ENCODE results near the gene GHRHR. TPM values are rescaled to one million over a fixed set of nuclear protein-coding genes. Genes with fewer than 3 reads are reported as not detected.

The GHRHR gene
- total and polyA plus RNA-seq, 4 experiments from 2014 or later: not detected

DNA sequence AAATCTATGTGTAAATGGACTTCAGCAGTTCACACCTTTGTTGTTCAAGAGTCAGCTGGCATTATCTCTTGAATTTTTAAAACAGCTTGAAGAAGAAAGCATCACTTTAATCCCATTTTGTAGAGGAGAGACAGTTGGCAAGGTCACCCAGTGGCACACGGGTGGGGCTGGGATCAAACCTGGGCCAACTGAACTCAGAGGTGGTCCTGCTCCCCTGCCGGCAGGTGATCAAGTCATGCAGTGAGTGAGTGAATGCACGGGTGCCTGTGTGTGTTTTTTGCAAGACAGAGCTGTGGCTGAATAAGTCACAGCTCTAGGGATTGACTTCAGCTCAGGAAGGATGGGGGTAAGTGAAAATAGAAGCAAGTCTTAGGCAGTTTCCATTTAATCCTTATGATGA lies 9.5 kb downstream of the GHRHR start:
- H3K36me3 Mint-ChIP-seq: no peaks in the 10 kb centered on the region
- intact Hi-C loops (cut with micrococcal nuclease): no loop called here

DNA sequence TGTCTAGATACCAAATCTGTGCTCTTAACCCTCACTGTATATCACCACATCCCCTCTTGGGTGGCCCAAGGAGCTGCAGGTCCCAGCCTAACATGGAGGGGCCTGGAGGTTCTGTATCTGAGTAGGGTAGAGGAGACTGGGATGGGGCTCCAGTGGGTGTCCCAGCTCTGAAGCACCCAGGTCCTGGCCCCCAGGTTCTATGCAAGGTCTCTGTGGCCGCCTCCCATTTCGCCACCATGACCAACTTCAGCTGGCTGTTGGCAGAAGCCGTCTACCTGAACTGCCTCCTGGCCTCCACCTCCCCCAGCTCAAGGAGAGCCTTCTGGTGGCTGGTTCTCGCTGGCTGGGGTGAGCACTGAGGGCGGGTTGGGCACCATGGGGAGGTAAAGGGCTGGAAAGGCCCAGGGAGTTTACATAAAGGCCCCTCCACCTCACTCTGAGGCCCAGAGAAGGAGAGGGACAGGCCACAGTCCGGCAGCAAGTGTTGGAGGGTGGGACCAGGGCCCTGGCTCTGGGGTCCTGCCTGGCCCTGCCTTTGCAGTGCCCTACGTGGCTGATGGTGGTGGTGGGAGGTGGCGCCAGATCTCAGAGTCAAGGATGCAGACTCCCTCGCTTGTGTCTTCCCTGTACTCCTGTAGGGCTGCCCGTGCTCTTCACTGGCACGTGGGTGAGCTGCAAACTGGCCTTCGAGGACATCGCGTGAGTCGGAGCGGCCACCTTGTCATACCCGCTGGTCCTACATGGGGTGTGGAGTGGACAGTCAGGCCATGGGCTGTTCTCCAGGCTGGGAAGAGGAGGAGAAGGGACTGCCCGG lies 10.2 kb downstream of the GHRHR start:
- DNase-seq: no peak
- Mint-ChIP-seq H3K36me3 (no peaks in the 10 kb centered on the region), H3K4me1 (peaks cover 0 to 2% (median 0%) of the 10 kb centered on the region in 4 donors), H3K9me3 (no peaks in the 10 kb centered on the region), H3K27me3 (peaks cover 20 to 27% of the 10 kb centered on the region in 2 donors), H3K4me3 (no peak overlapping the region), H3K27ac (peak overlapping the region in 1 of 7 donors; percentile 50)
- ChIA-PET CTCF (ENCODE audit: partially characterized antibody) (interaction anchor here (9.1 kb wide), 1 partner anchor 9 kb away, joined by 83 read pairs; no protein-coding TSS in a partner anchor), POLR2A (ENCODE audit: partially characterized antibody) (no interaction called here)
- intact Hi-C loops (cut with micrococcal nuclease): no loop called here
- H3K27me3 ChIP-seq (ENCODE audit: insufficient read depth, low read length): no peaks in the 10 kb centered on the region
- H3K4me3 ChIP-seq (ENCODE audit: low read length in 2 of 2): no peak overlapping the region
- no peaks in the 10 kb centered on the region for H3K9me3 ChIP-seq (ENCODE audit: control insufficient read depth in 1 of 2, low read length in 2 of 2)
- no peaks in the 10 kb centered on the region for H3K36me3 ChIP-seq (ENCODE audit: insufficient read depth, low read length)
- no peaks in the 10 kb centered on the region for H3K4me1 ChIP-seq (ENCODE audit: insufficient read depth, low read length)
- no peak overlapping the region for H3K27ac ChIP-seq (ENCODE audit: low read depth, low read length)

More for the DNA sequence above, 9.5 kb downstream of the GHRHR start:
- Mint-ChIP-seq H3K4me1 (peaks cover 0 to 2% (median 0%) of the 10 kb centered on the region in 4 donors), H3K9me3 (no peaks in the 10 kb centered on the region), H3K27me3 (peaks cover 20 to 25% of the 10 kb centered on the region in 2 donors), H3K27ac (peak overlapping the region in 1 of 7 donors; percentile 50), H3K4me3 (no peak overlapping the region)
- H3K27me3 ChIP-seq (ENCODE audit: insufficient read depth, low read length): no peaks in the 10 kb centered on the region
- H3K27ac ChIP-seq (ENCODE audit: low read depth, low read length): no peak overlapping the region
- ChIA-PET POLR2A (ENCODE audit: partially characterized antibody) (no interaction called here), CTCF (ENCODE audit: partially characterized antibody) (interaction anchor here (9.1 kb wide), 1 partner anchor 10 kb away, joined by 83 read pairs; no protein-coding TSS in a partner anchor)
- no peaks in the 10 kb centered on the region for H3K9me3 ChIP-seq (ENCODE audit: control insufficient read depth in 1 of 2, low read length in 2 of 2)
- H3K36me3 ChIP-seq (ENCODE audit: insufficient read depth, low read length): no peaks in the 10 kb centered on the region
- no peaks in the 10 kb centered on the region for H3K4me1 ChIP-seq (ENCODE audit: insufficient read depth, low read length)
- no peak for DNase-seq
- H3K4me3 ChIP-seq (ENCODE audit: low read length in 2 of 2): no peak overlapping the region

DNA sequence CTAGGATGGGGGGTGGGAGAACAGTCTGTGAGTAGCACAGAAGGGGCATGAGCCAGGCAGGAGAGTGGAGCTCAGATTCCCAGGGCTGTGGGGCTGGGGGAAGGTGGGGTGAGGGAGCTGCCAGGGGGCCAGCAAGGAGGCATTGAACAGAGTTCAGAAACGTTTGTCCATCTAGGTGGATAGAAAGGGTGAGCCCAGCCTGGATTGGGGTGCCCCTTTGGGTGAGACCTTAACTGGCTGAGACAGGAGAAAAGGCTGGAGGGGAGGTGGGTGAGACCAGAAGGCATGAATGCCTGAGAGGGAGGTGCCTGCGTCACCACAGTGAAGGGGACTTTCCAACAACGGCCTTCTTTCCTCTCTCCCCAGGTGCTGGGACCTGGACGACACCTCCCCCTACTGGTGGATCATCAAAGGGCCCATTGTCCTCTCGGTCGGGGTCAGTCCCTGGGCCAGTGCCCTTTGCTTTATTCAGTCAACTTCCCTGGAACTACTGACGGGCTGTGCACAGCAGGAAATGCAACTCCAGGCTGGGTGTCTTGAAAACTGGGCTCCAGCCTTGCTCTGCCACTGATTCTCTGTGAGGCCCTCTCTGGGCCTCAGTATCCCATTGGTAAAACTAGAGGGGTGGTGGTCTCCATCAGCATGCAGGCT lies 11.0 kb downstream of the GHRHR start:
- H3K27ac ChIP-seq (ENCODE audit: low read depth, low read length): no peak overlapping the region
- peaks cover 20 to 27% of the 10 kb centered on the region in 2 donors for H3K27me3 Mint-ChIP-seq
- intact Hi-C loops (cut with micrococcal nuclease): no loop called here

DNA sequence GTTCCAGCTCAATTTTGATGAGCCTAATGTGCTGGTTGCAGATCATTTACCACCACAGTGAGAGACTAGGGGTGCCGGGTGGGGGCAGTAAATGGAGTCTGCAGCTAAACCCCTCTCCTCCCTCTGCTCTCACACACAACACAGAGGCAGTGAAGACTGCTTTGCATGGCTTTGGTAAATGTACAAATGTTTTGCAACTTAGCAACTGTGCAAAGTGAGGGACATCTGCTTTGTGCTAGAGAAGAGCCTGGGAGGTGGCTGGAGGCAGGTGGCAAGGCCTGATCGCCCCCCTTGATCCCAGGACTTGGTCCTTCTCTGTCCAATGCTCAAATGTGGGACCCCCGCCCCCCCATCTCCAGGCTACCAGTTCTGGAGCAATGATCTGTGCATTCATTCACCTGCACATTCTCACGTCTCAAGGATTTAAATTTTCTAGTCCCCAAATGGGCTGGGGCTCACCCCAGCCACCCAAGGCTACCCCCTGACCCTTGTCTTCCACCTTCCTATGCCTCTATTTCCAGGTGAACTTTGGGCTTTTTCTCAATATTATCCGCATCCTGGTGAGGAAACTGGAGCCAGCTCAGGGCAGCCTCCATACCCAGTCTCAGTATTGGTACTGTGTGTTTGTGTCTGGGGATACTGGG lies 11.6 kb downstream of the GHRHR start:
- Histone ChIP-seq H3K9me3 (ENCODE audit: control insufficient read depth in 1 of 2, low read length in 2 of 2) (no peaks in the 10 kb centered on the region), H3K4me1 (ENCODE audit: insufficient read depth, low read length) (no peaks in the 10 kb centered on the region), H3K27me3 (ENCODE audit: insufficient read depth, low read length) (no peaks in the 10 kb centered on the region), H3K4me3 (ENCODE audit: low read length in 2 of 2) (no peak overlapping the region), H3K36me3 (ENCODE audit: insufficient read depth, low read length) (no peaks in the 10 kb centered on the region), H3K27ac (ENCODE audit: low read depth, low read length) (no peak overlapping the region)
- Mint-ChIP-seq H3K9me3 (no peaks in the 10 kb centered on the region), H3K27ac (no peak overlapping the region), H3K27me3 (peaks cover 23 to 30% of the 10 kb centered on the region in 2 donors), H3K4me1 (peaks cover 0 to 2% (median 0%) of the 10 kb centered on the region in 4 donors), H3K36me3 (no peaks in the 10 kb centered on the region), H3K4me3 (no peak overlapping the region)
- CTCF ChIA-PET (ENCODE audit: partially characterized antibody): interaction anchor here (9.1 kb wide), 1 partner anchor 8 kb away, joined by 83 read pairs; no protein-coding TSS in a partner anchor
- POLR2A ChIA-PET (ENCODE audit: partially characterized antibody): no interaction called here
- intact Hi-C loops (cut with micrococcal nuclease): no loop called here
- DNase-seq: no peak

More for the DNA sequence above, 11.0 kb downstream of the GHRHR start:
- Mint-ChIP-seq H3K4me1 (peaks cover 0 to 2% (median 0%) of the 10 kb centered on the region in 4 donors), H3K4me3 (no peak overlapping the region), H3K36me3 (no peaks in the 10 kb centered on the region), H3K9me3 (no peaks in the 10 kb centered on the region), H3K27ac (no peak overlapping the region)
- Histone ChIP-seq H3K36me3 (ENCODE audit: insufficient read depth, low read length) (no peaks in the 10 kb centered on the region), H3K4me1 (ENCODE audit: insufficient read depth, low read length) (no peaks in the 10 kb centered on the region), H3K27me3 (ENCODE audit: insufficient read depth, low read length) (no peaks in the 10 kb centered on the region), H3K9me3 (ENCODE audit: control insufficient read depth in 1 of 2, low read length in 2 of 2) (no peaks in the 10 kb centered on the region), H3K4me3 (ENCODE audit: low read length in 2 of 2) (no peak overlapping the region)
- peak in 2 of 5 donors; percentile 8 to 14 for DNase-seq
- ChIA-PET POLR2A (ENCODE audit: partially characterized antibody) (no interaction called here), CTCF (ENCODE audit: partially characterized antibody) (interaction anchor here (9.1 kb wide), 1 partner anchor 8 kb away, joined by 83 read pairs; no protein-coding TSS in a partner anchor)

DNA sequence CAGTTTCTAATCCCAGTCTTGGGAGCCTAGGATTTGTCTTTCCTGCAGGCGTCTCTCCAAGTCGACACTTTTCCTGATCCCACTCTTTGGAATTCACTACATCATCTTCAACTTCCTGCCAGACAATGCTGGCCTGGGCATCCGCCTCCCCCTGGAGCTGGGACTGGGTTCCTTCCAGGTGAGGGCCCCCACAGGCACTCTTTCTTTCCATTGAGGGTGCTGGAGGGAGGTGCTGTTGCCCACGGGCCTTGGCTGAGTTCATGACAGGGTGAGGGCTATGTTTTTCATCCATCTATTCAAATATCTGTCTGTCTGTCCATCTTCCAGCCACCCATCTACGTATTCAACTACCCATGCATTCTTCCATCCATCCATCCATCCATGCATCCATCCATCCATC lies 12.6 kb downstream of the GHRHR start:
- H3K4me3 Mint-ChIP-seq: no peak overlapping the region
- H3K36me3 Mint-ChIP-seq: no peaks in the 10 kb centered on the region
- ChIA-PET CTCF (ENCODE audit: partially characterized antibody) (no interaction called here), POLR2A (ENCODE audit: partially characterized antibody) (no interaction called here)
- Histone ChIP-seq H3K27ac (ENCODE audit: low read depth, low read length) (no peak overlapping the region), H3K36me3 (ENCODE audit: insufficient read depth, low read length) (no peaks in the 10 kb centered on the region), H3K4me1 (ENCODE audit: insufficient read depth, low read length) (no peaks in the 10 kb centered on the region), H3K4me3 (ENCODE audit: low read length in 2 of 2) (no peak overlapping the region), H3K27me3 (ENCODE audit: insufficient read depth, low read length) (no peaks in the 10 kb centered on the region), H3K9me3 (ENCODE audit: control insufficient read depth in 1 of 2, low read length in 2 of 2) (no peaks in the 10 kb centered on the region)
- peaks cover 0 to 1% (median 0%) of the 10 kb centered on the region in 8 donors for H3K9me3 Mint-ChIP-seq
- peaks cover 23 to 27% of the 10 kb centered on the region in 2 donors for H3K27me3 Mint-ChIP-seq
- H3K4me1 Mint-ChIP-seq: peaks cover 0 to 2% (median 0%) of the 10 kb centered on the region in 4 donors
- intact Hi-C loops (cut with micrococcal nuclease): no loop called here
- H3K27ac Mint-ChIP-seq: no peak overlapping the region
- DNase-seq: no peak

DNA sequence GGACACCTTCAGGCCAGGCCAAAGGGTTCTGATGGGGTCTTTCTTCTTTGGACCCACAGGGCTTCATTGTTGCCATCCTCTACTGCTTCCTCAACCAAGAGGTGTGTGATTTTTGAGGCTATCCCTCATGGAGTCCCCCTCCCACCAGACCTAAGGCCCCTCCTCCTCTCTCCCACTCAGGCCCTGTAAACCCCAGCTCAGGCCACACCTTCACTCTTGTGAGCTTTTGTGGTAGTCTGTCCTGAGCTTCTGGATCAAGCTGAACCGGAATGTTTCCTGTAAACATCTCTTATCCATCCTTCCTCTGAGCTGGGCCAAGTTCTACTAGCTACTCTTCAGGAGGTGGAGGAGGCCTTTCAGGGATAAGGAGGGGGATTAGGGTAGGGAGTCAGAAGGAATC lies 13.5 kb downstream of the GHRHR start:
- Mint-ChIP-seq H3K27ac (no peak overlapping the region), H3K36me3 (no peaks in the 10 kb centered on the region), H3K4me1 (peaks cover 0 to 2% (median 0%) of the 10 kb centered on the region in 4 donors), H3K9me3 (peaks cover 0 to 1% (median 0%) of the 10 kb centered on the region in 8 donors), H3K4me3 (no peak overlapping the region), H3K27me3 (peaks cover 22 to 26% of the 10 kb centered on the region in 2 donors)
- ChIA-PET POLR2A (ENCODE audit: partially characterized antibody) (no interaction called here), CTCF (ENCODE audit: partially characterized antibody) (interaction anchor here (1.1 kb wide), 1 partner anchor 9 kb away, joined by 4 read pairs; no protein-coding TSS in a partner anchor)
- Histone ChIP-seq H3K9me3 (ENCODE audit: control insufficient read depth in 1 of 2, low read length in 2 of 2) (no peaks in the 10 kb centered on the region), H3K4me3 (ENCODE audit: low read length in 2 of 2) (no peak overlapping the region), H3K4me1 (ENCODE audit: insufficient read depth, low read length) (no peaks in the 10 kb centered on the region), H3K36me3 (ENCODE audit: insufficient read depth, low read length) (no peaks in the 10 kb centered on the region), H3K27me3 (ENCODE audit: insufficient read depth, low read length) (no peaks in the 10 kb centered on the region), H3K27ac (ENCODE audit: low read depth, low read length) (no peak overlapping the region)
- intact Hi-C loops (cut with micrococcal nuclease): no loop called here
- DNase-seq: no peak
